Placental epithelial cell (primary cell): ENCODE data around the gene ZNF638. TPM values are rescaled to one million over a fixed set of nuclear protein-coding genes. Genes with fewer than 3 reads are reported as not detected.

Source experiments
- small RNA-seq: library from RNA; depleted of rRNA; stranded (forward); fragments of <200 nt; gene quantifications from one replicate; pipeline ENCODE3, GENCODE V24; 2012
- total RNA-seq: library from RNA; depleted of rRNA; stranded (reverse); fragments of >200 nt; gene quantifications from 2 replicates; pipeline ENCODE4 v1.2.3, GENCODE V29; 2012

ZNF638 gene
- 112 and 145 TPM in 2 replicates for total RNA-seq

GRCh38 chr2:71331581-71332434, at the start of gene ZNF638:
Gene ZNF638, plus strand, starts transcription at chr2:71331782. Its CDS starts 17,173 bp downstream, at chr2:71348955.

GRCh38 chr2:71453404-71454220, 122.0 kb downstream of the ZNF638 start, which contains the start of gene DYSF:
Gene DYSF, plus strand, starts transcription at chr2:71453561.

Small RNAs within 50 kb of the gene (small RNA-seq; reads per million reads assigned to genes)
- gene RNU6-105P = not detected

Other genes starting within 250 kb of the ZNF638 start
- 13.6 and 29.8 TPM in 2 replicates for gene MCEE, start 201.6 kb upstream of the ZNF638 start, total RNA-seq
- gene MPHOSPH10, start 201.1 kb upstream of the ZNF638 start, total RNA-seq = 14.9 and 21.6 TPM in 2 replicates
- 0.98 and 2.4 TPM in 2 replicates for gene PAIP2B, start 104.7 kb upstream of the ZNF638 start, total RNA-seq
- gene DYSF, start 121.8 kb downstream of the ZNF638 start, total RNA-seq = 9.8 and 18.9 TPM in 2 replicates